Measurements from ENCODE around the gene FNBP1. TPM values are rescaled to one million over a fixed set of nuclear protein-coding genes. Genes with fewer than 3 reads are reported as not detected.
"Not testable (repeated sequence)": the region's sequence is repeated elsewhere in the genome, so short reads cannot be mapped to it uniquely, and the experiment has no call there.

The FNBP1 gene
- total RNA-seq, 6 experiments from 2014 or later, result 11.7 to 27.1 (median 15.9) TPM

DNA sequence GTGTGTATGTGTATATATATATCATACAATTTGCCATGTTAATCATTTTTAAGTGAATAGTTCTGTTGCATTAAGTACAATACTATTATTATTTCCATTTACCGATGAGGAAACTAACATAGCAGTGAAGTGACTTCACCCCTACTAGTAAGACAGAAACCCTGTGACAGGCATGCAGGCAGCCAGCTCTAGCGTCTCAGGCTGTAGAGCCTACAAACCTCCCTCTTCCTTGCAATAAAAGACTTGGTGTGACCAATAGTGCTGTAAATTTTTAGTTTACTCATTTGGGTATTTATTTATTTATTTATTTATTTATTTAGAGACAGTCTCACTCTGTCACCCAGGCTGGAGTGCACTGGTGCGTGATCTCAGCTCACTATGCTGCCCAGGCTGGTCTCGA, 24.7 kb downstream of the FNBP1 start:
- no peak for DNase-seq
- TF ChIP-seq POLR2A (IDR thresholded peaks at IDR 0.05), result no peak
- TF ChIP-seq, protein P1, sequence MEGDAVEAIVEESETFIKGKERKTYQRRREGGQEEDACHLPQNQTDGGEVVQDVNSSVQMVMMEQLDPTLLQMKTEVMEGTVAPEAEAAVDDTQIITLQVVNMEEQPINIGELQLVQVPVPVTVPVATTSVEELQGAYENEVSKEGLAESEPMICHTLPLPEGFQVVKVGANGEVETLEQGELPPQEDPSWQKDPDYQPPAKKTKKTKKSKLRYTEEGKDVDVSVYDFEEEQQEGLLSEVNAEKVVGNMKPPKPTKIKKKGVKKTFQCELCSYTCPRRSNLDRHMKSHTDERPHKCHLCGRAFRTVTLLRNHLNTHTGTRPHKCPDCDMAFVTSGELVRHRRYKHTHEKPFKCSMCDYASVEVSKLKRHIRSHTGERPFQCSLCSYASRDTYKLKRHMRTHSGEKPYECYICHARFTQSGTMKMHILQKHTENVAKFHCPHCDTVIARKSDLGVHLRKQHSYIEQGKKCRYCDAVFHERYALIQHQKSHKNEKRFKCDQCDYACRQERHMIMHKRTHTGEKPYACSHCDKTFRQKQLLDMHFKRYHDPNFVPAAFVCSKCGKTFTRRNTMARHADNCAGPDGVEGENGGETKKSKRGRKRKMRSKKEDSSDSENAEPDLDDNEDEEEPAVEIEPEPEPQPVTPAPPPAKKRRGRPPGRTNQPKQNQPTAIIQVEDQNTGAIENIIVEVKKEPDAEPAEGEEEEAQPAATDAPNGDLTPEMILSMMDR (IDR thresholded peaks at IDR 0.05), result no peak

DNA sequence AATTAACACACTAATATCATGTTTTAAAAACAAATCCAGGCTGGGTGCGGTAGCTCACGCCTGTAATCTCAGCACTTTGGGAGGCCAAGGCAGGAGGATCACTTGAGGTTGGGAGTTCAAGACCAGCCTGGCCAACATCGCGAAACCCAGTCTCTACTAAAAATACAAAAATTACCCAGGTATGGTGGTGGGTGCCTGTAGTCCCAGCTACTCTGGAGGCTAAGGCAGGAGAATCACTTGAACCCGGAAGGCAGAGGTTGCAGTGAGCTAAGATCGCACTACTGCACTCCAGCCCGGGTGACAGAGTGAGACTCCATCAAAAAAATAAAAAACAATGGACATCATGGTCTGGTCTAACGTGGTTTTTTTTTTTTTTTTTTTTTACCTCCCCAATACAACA, 25.5 kb downstream of the FNBP1 start:
- whole genome bisulfite sequencing (ENCODE audit: insufficient coverage, low coverage, low lambda C conversion rate, missing lambda C conversion rate), result over 99% methylated on average over 8 of the region's 8 CpGs
- H3K27me3 ChIP-seq; H3K4me1 ChIP-seq; H3K4me3 ChIP-seq; ATAC-seq; DNase-seq; H3K36me3 ChIP-seq; H3K9me3 ChIP-seq; intact Hi-C loops (cut with DNase I); H3K27ac ChIP-seq: not testable (repeated sequence)

More for the DNA sequence above, 24.7 kb downstream of the FNBP1 start:
- ATAC-seq, result no peak
- Histone ChIP-seq H3K4me3 (no peak overlapping the region), H3K36me3 (no peaks in the 10 kb centered on the region), H3K27ac (no peak overlapping the region), H3K27me3 (no peaks in the 10 kb centered on the region), H3K9me3 (no peaks in the 10 kb centered on the region), H3K4me1 (peaks cover 0 to 4% (median under 1%) of the 10 kb centered on the region in 4 donors)
- WGBS (ENCODE audit: insufficient coverage, low coverage, low lambda C conversion rate, missing lambda C conversion rate), result 71% methylated on average over 4 of the region's 4 CpGs
- intact Hi-C loops (cut with DNase I), result no loop called here

DNA sequence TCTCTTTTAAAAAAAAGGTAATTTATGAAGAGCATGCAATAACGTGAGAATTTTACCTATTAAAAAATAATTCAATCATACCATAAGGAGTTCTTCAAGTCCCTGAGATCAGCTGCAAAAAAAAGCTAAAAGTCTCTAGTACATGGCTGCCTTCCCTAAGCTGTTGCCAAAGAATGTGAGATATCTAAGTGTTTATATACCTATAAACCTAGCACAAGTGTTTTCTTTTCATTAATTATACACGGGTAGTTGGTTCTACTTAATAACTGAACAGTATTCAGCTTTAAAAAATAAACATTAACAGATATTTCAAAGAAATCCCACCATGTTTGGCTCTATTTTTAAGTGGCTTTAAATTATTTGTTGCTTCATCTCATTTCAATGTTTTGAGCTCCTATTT, 25.9 kb downstream of the FNBP1 start:
- H3K4me1 ChIP-seq, result no peaks in the 10 kb centered on the region
- WGBS (ENCODE audit: insufficient coverage, low coverage, low lambda C conversion rate, missing lambda C conversion rate), result 70% methylated on average over 2 of the region's 2 CpGs
- H3K36me3 ChIP-seq, result no peaks in the 10 kb centered on the region
- intact Hi-C loops (cut with DNase I), result no loop called here
- ATAC-seq (no peak), DNase-seq (no peak)
- no peak for TF ChIP-seq POLR2A (IDR thresholded peaks at IDR 0.05)
- TF ChIP-seq, protein P1 (IDR thresholded peaks at IDR 0.05), result no peak
- no peaks in the 10 kb centered on the region for H3K27me3 ChIP-seq
- no peak overlapping the region for H3K27ac ChIP-seq
- no peaks in the 10 kb centered on the region for H3K9me3 ChIP-seq
- no peak overlapping the region for H3K4me3 ChIP-seq

DNA sequence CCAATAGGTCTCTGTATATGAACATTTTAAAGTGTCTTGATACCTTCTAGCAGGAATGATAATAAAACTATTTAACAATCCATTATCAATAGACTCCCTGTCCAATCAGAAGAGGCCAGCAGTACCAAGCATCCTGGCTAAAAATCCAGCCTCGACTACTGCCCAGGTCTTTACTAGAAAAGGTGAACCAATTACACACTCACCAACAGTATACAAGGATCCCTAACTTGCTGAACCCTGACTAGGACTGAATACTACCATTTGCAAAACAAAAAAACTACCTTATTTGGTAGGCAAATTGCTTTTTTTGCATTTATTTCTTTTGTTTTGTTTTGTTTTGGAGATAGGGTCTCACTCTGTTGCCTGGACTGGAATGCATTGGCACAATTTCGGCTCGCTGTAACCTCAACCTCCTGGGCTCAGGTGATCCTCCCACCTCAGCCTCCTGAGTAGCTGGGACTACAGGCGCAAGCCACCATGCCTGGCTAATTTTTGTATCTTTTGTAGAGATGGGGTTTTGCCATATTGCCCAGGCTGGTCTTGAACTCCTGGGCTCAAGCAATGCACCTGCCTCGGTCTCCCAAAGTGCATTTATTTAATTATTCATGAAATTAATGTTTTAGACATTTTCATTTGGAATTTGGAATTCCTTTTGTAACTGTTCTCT, 27.5 kb downstream of the FNBP1 start:
- Histone ChIP-seq H3K4me1 (no peaks in the 10 kb centered on the region), H3K9me3 (no peaks in the 10 kb centered on the region), H3K36me3 (no peaks in the 10 kb centered on the region), H3K4me3 (no peak overlapping the region), H3K27ac (no peak overlapping the region), H3K27me3 (no peaks in the 10 kb centered on the region)
- ATAC-seq, result no peak
- intact Hi-C loops (cut with DNase I), result no loop called here
- DNase-seq, result no peak
- TF ChIP-seq, protein P1 (IDR thresholded peaks at IDR 0.05), result no peak
- no peak for TF ChIP-seq POLR2A (IDR thresholded peaks at IDR 0.05)
- 98% methylated on average over 4 of the region's 5 CpGs for WGBS (ENCODE audit: insufficient coverage, low coverage, low lambda C conversion rate, missing lambda C conversion rate)

DNA sequence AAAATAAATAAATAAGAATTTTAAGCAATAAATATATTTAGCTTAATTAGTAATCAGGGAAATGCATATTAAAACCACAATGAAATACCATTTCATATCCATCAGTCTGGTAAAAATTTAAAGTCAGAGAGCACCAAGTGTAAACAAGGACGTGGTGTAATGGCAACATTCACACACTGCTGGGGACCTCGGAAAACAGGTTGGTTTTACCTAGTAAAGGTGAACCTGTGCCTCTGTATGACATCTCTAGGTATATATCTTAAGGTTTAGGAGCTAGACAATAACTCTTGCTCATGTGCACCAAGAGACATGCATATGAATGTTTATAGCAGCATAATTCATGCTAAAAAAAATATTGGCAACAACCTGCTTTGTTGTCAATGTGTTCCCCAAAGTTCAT, 29.7 kb downstream of the FNBP1 start:
- Histone ChIP-seq H3K4me1 (peaks cover 0 to 8% (median 4%) of the 10 kb centered on the region in 4 donors), H3K4me3 (no peak overlapping the region), H3K9me3 (no peaks in the 10 kb centered on the region), H3K27me3 (no peaks in the 10 kb centered on the region), H3K27ac (no peak overlapping the region), H3K36me3 (no peaks in the 10 kb centered on the region)
- ATAC-seq (no peak), DNase-seq (no peak)
- TF ChIP-seq, protein P1 (IDR thresholded peaks at IDR 0.05), result no peak
- no peak for TF ChIP-seq POLR2A (IDR thresholded peaks at IDR 0.05)
- intact Hi-C loops (cut with DNase I), result no loop called here
- 65% methylated on average over 2 of the region's 2 CpGs for WGBS (ENCODE audit: insufficient coverage, low coverage, low lambda C conversion rate, missing lambda C conversion rate)
